ENCODE measurements around the gene TESK1.
"Not testable (repeated sequence)": the region's sequence is repeated elsewhere in the genome, so short reads cannot be mapped to it uniquely, and the experiment has no call there.

The TESK1 gene

DNA sequence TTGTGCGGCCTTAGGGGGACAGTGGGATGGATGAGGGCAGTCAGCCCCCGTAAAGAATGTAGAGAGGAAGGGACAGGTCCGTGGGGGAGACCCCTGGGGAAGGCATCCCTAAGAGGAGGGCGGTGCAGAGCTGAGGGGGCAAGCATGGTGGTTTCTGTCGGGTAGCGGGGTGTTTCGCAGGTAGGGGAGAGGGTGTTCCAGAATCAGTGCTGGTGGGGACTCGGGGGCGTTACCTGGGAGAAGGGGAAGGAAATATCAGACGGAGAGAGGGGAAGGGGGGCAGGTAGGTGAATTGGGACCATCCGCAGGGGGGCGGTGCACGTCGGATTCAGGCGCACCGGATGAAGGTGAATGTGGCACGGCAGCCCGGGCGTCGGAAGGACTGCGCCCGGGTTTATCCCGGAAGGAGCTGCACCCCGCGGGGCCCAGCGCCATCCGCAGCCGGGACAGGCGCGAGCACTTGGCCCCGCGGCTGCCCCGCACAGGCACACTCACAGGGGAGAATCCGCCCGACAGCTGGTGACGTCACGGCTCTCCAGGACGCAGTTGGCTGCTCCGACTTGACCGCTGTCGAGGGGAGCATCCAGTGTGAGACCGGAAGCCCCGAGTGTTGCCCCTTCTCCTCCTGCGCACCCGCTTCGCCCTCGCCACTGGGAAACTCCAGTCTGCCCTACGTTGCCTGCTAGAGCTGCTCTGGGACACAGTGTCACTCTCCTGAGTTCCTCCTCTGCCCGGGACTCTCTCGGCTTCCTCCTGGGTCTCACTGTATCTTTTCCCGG, 11.8 kb downstream of the TESK1 start:
- FAIRE-seq, result no peak

DNA sequence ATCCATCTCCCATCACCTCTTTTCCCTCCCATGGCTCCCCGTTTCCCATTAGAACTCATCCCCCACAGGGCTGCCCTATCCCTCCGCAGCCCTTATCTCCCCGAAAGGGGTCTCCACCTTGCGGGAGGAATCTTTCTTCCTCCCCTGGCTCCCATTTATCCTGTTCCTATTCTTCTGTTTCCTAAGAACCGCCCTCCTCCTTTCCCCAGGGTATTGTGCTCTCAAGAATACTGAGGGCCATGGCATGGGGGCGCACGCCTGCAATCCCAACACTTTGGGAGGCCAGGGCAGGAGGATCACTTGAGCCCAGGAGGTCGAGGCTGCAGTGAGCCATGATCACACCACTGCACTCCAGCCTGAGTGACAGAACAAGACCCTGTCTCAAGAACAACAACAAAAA, 12.5 kb downstream of the TESK1 start:
- FAIRE-seq, result no peak

GRCh38 chr9:35618325-35618727, 13.3 kb downstream of the TESK1 start, which contains the start of gene CD72:
TSS of gene CD72 (minus strand) at chr9:35618413. CDS start at chr9:35618303, 110 bp downstream.
- FAIRE-seq, result no peak

DNA sequence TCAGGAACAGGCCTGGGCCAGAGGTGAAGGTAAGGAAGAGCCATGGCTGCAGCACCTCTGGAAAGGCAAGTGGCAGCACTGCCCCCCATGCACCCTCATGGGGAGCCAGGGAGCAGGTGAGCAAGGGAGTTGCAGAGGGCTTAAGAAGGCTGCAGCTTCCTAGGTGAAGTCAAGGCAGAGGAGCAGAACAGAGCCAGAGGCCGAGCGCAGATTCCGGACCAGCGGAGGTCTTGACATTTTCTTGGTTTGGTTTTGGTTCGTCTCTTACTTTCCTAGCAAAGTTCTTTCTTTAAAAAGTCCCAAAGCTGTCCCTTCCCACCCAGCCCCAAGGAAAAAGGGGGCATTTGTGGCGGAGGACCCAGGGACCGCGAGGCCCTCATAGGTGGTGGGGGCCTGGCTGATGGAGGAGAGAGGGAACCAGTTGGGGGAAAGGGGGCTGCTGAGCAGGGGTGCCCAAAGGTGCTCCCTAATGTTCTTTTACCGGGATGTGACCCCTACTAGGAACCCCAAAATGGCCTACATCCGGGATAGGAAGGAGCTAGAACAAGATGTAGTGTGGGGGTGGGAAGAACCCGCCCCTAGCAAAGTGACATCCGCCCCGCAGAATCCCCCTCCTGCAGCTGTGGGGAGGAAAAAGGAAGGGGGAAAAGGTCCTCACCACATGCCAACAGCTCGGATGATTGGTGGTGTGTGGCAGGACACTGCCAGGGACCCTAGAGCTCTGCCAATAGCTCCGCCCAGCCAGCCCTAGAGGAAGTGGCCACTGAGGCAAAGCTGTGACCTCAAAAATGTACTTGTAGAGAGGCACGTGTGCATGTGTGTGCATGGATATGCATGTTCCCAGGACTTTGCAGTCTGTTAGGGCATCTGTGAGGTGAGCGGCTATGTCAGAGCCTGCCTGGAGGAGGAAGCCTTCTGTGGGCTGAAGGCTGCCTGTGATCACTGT, 14.1 kb downstream of the TESK1 start:
- FAIRE-seq, result no peak

DNA sequence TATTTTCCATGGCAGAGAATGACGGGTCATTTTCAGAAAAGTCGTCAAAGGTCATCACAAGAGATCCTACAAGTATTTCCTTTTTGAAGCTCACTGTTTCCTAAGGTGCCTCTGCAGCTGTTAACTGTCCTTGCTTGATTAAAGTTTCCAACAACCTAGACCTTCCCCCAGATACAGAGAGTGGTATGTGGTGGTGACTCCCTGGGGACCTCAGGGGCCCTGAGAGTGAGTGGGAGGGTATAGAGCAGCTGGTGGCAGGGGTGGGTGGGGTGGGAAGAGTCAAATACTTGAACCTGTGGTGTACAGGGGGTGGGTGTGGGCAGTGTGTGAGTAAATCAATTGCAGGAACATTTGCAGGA, 14.7 kb downstream of the TESK1 start:
- no peak for FAIRE-seq

DNA sequence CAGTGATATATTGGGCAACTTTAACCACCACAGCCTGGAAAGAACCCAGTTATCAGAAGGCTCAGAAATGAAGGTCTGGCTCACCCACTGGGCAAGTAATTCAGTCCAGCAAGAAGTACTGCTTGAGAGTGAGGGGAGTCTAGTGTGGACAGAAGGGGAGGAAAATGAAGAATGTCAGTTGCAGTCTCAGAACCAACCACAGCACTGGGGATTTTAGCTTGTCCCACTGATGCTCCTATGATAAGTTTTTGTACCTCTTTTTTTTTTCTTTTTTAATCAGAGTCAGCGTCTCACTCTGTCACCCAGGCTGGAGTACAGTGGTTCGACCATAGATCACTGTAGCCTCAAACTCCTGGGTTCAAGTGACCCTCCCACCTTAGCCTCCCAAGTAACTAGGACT, 22.5 kb downstream of the TESK1 start:
- no peak for FAIRE-seq

DNA sequence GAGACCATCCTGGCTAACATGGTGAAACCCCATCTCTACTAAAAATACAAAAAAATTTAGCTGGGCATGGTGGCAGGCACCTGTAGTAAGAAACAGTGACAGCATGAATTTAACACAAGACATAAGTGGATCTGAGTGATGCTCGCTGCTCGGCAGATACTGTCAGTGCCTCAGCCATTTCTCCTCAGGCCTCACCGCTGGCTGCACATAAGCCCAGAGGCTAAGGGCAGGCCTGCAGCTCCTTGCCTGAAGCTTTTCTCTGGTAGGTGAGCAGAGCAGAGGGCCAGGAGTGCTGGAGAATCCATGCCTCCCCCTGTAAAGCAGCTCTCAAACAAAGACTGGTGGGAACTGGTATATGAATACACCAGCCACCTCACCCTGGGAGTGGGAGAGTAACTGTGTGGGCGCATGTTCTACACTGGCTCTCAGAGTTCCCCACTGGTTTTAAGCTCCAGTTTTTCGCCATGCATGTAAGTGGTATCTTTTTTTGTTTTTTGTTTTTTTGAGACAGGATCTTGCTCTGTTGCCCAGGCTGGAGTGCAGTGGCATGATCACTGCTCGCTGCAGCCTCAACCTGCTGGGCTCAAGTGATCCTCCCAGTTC, 23.4 kb downstream of the TESK1 start:
- FAIRE-seq, result no peak

- FAIRE-seq, result no peak
These were observed 24.5 kb downstream of the TESK1 start for GRCh38 chr9:35629597-35629996.

GRCh38 chr9:35635730-35636129, 30.7 kb downstream of the TESK1 start:
- no peak for FAIRE-seq

DNA sequence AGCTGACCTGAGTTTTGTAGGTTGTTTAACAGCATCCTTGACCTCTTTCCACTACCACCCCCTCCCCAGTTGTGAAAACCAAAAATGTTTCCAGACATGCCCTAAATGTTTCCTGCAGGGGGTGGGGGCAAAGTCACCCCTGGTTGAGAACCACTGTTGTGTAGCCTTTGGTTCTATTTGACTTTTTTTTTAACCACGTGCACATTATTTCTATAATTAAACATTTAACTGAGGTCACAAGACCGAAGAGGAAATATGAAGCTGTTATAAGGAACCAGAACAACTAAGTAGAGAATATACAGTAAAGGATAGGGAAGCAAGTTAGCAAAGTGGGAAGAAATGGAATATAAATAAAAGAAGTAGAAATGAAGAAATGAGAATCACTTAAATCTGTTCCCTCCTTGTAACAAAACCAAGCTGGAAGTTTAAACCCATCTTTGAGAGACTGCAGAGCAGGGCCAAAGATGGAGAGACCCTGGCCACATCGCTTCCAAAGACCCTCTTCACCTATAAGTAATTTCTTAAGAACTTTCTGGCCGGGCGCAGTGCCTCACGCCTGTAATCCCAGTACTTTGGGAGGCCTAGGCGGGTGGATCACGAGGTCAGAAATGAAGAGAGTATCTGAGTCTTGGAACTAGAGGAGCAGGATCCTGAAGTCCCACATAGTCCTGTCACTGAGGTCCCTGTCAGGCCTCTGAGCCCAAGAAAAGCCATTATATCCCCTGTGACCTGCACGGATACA, 31.2 kb downstream of the TESK1 start:
- no peak for FAIRE-seq

GRCh38 chr9:35636877-35637246, 31.8 kb downstream of the TESK1 start:
- not testable (repeated sequence) for FAIRE-seq

- not testable (repeated sequence) for FAIRE-seq
These were observed 32.4 kb downstream of the TESK1 start for GRCh38 chr9:35637427-35637955.

GRCh38 chr9:35638751-35639150, 33.7 kb downstream of the TESK1 start:
- not testable (repeated sequence) for FAIRE-seq

- not testable (repeated sequence) for FAIRE-seq
These were observed 34.2 kb downstream of the TESK1 start for GRCh38 chr9:35639225-35639624.

DNA sequence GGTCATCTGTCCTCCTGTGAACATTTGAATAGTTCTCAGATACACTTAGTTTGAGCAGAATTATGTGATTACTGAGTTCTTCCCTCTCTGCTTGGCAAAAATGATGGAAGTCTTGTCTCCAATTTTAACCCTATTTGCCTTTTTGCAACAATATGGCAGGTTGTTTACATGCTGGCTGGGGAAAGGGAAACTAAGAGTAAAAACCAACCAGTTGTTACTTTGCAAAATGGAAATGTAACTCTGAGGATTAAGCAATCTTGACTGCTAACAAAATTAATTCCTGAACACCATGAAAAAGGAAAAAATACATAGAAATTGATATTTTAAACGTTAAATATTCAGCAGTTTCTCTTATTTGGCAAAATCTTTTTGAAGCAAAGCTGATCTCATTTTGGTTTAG, 34.6 kb downstream of the TESK1 start:
- FAIRE-seq, result no peak

DNA sequence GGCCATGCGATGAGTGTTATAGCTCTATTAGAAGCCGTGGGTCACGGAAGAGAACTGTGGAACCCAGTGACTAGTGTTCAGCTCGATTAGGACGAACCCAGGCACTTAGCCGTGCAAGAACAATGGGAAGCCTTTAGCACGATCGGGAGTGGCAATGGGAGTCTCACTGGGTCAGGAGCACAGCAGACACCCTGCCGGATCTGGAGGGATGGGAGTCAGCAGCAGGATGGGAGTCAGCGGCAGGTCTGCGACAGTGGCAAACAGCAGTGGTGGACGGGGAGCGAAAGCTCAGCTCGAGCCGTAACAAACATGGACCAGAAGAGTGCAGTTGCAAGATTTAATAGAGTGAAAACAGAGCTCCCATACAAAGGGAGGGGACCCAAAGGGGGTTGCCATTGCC, 35.4 kb downstream of the TESK1 start:
- not testable (repeated sequence) for FAIRE-seq

DNA sequence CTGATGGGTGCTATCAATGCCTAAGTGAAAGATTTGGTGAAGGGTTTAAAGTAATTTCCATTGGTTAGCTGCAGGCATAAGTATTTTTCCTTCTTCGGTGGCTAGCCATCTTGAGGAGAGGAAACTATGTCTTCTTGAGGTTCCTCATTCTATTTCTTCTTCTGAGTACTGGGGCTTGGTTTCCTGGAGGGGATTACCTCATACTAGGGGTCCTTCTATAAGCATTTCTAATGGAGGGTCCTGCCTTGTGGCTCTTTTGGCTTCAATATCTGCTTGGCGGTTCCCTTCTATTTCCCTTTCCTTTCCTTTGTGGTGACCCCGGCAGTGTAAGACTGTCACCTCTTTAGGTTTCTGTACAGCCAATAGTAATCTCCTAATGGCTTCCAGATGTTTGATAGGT, 36.4 kb downstream of the TESK1 start:
- FAIRE-seq, result not testable (repeated sequence)

DNA sequence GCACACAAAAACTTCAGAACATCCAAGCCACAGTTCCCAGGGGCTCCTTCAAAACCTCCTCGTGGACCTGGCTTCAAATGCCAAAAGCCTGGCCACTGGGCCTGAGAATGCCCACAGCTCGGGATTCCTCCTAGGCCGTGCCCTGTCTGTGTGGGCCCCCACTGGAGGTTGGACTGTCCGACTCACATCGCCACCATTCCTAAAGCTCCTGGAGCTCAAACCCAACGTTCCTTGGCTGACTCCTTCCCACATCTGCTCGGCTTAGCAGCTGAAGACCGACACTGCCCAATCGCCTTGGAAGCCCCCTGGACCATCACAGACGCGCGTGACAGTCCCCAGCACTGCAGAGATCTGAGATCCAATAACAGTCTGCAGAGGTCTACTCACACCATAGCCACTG, 38.0 kb downstream of the TESK1 start:
- FAIRE-seq, result no peak

- not testable (repeated sequence) for FAIRE-seq
These were observed 40.7 kb downstream of the TESK1 start for GRCh38 chr9:35645736-35646135.

GRCh38 chr9:35646153-35646532, 41.1 kb downstream of the TESK1 start:
- no peak for FAIRE-seq

DNA sequence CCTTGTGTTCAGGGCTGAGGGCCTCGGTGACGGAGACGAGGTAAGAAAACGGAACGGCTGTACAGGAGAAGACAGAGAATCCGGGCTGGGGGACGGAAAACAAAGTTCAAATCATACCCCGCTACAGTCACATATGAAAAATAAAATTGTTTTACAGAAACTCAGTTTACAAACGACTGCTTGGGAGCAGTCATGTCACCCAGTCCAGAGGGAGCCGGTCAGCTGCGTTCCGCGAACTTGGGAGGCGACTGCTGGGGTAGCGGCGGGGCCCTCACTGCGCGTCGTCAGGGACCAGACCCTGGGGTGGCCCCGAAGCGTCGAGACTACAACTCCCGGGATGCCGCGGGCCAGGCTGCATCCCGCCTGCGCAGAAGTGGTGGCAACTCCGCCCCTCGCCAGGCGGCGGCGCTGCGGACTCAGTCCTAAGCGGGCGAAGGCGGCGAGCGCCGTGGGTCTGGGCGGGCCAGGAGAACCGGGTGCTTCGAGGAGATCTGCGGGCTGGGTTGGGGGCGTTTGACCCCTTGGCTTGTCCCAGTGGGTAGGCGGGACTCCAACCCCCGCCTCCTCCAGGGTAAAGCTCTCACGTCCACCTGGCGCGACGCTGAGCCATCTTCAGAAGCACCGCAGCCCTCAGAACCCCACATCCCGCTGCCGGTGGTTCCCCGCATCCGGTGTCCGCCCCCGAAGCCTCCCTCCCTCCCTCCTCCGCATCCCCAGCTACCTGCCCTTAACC, 41.6 kb downstream of the TESK1 start:
- no peak for FAIRE-seq

Data from A204.1 (cell line).